BJ (cell line): ENCODE data around the gene CPHXL2. TPM values are rescaled to one million over a fixed set of nuclear protein-coding genes. Genes with fewer than 3 reads are reported as not detected.

Source experiments
- CTCF ChIA-PET: fragments of 350-600 bp; formaldehyde crosslinking; extraction: SDS; loops from one replicate; lab custom pipeline; 2021; ENCODE audit warnings: antibody characterized with exemption, inconsistent platforms; lab: Yijun Ruan, JAX
- POLR2A ChIA-PET: fragments of 300-600 bp; sonication (Branson Sonifier 250); formaldehyde crosslinking; extraction: SDS; loops from one replicate; lab custom pipeline; 2021; ENCODE audit warnings: antibody characterized with exemption; lab: Charles Lee
- DNase-seq: peaks from one replicate; pipeline ENCODE4 v3.0.0-alpha.2; 2011; ENCODE audit warnings: low read depth
- H3K27me3 ChIP-seq: 2 replicates; pipeline ENCODE4 v1.6.0; 2011; ENCODE audit warnings: low read length; ENCODE audit not compliant: control insufficient read depth, insufficient read depth
- H3K36me3 ChIP-seq: 2 replicates; pipeline ENCODE4 v1.5.1; 2011; ENCODE audit warnings: low read length; ENCODE audit not compliant: control insufficient read depth, insufficient read depth
- H3K4me3 ChIP-seq: 2 replicates; pipeline ENCODE4 v1.5.1; 2011; ENCODE audit warnings: low read depth, mild to moderate bottlenecking, control low read depth, low read length
- CTCF ChIP-seq: IDR thresholded peaks from 2 replicates; pipeline ENCODE4 v1.5.1; 2011; ENCODE audit warnings: low read depth, mild to moderate bottlenecking, control low read depth, inconsistent platforms, low read length, moderate library complexity; ENCODE audit not compliant: insufficient read depth
- polyA plus RNA-seq: library from polyadenylated mRNA; depleted of rRNA; stranded (reverse); fragments of >200 nt; gene quantifications from 2 replicates; pipeline ENCODE4 v1.2.3, GENCODE V29; 2011

Gene CPHXL2
- polyA plus RNA-seq, 1 experiment = not detected

- ChIA-PET CTCF (no interaction called here), POLR2A (interaction anchor here (0.7 kb wide), 2 partner anchors 9 to 61 kb away, joined by 8 to 9 read pairs; no protein-coding TSS in a partner anchor)
- no peak overlapping the region for H3K4me3 ChIP-seq
- no peak for DNase-seq
- no peaks in the 10 kb centered on the region for H3K27me3 ChIP-seq
- no peaks in the 10 kb centered on the region for H3K36me3 ChIP-seq
- TF ChIP-seq CTCF = no peak
Observed at GRCh38 chr16:75703306-75703705, 26.5 kb upstream of the CPHXL2 start.

GRCh38 chr16:75702242-75702641 lies 25.4 kb upstream of the CPHXL2 start:
- Histone ChIP-seq H3K36me3 (no peaks in the 10 kb centered on the region), H3K27me3 (no peaks in the 10 kb centered on the region), H3K4me3 (no peak overlapping the region)
- POLR2A ChIA-PET = no interaction called here
- no peak for TF ChIP-seq CTCF
- no peak for DNase-seq
- CTCF ChIA-PET = no interaction called here

GRCh38 chr16:75701361-75701760 lies 24.6 kb upstream of the CPHXL2 start, which contains the start of gene DUXB:
TSS of gene DUXB (minus strand) at chr16:75701461. CDS start at chr16:75701418, 43 bp downstream.
- Histone ChIP-seq H3K36me3 (no peaks in the 10 kb centered on the region), H3K4me3 (no peak within 1 kb of the TSS), H3K27me3 (no peaks in the 10 kb centered on the region)
- CTCF ChIA-PET = no interaction called here
- POLR2A ChIA-PET = no interaction called here
- DNase-seq = no peak
- no peak for TF ChIP-seq CTCF

- no peaks in the 10 kb centered on the region for H3K36me3 ChIP-seq
- TF ChIP-seq CTCF = no peak
- H3K4me3 ChIP-seq = no peak overlapping the region
- no peak for DNase-seq
- POLR2A ChIA-PET = no interaction called here
- CTCF ChIA-PET = no interaction called here
- H3K27me3 ChIP-seq = no peaks in the 10 kb centered on the region
Observed at GRCh38 chr16:75697571-75697970, 20.8 kb upstream of the CPHXL2 start.

GRCh38 chr16:75695708-75696107 lies 18.9 kb upstream of the CPHXL2 start:
- no peak overlapping the region for H3K4me3 ChIP-seq
- no peaks in the 10 kb centered on the region for H3K27me3 ChIP-seq
- ChIA-PET POLR2A (no interaction called here), CTCF (interaction anchor here (1.1 kb wide), 1 partner anchor 12 kb away, joined by 3 read pairs; no protein-coding TSS in a partner anchor)
- 0 out of 2 replicates have a peak, but pooled peaks have one; percentile 15 for TF ChIP-seq CTCF
- no peak for DNase-seq
- no peaks in the 10 kb centered on the region for H3K36me3 ChIP-seq
